ENCODE results near the gene ARHGAP40.

DNA sequence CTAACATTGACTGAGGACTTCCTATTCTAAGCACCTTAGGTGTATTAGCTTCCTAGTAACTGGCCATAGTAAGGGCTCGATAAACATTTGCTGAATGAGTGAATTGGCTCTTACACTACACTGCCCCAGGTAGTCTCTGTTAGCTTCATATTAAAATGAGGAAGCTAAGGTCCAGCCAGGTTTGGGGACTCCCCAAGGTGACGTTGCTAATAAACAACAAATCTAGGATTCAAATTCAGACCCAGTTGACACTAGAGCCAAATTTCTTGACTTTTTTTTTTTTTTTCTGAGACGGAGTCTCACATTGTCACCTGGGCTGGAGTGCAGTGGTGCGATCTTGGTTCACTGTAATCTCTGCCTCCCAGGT, 16.2 kb downstream of the ARHGAP40 start:
- no peak for TF ChIP-seq CTCF (IDR thresholded peaks at IDR 0.05)
- no peak for TF ChIP-seq POLR2A (IDR thresholded peaks at IDR 0.05)
